Mononuclear cell (primary cell): ENCODE measurements around the gene REEP6. TPM values are rescaled to one million over a fixed set of nuclear protein-coding genes. Genes with fewer than 3 reads are reported as not detected.
"Not testable (repeated sequence)": the region's sequence is repeated elsewhere in the genome, so short reads cannot be mapped to it uniquely, and the experiment has no call there.

Experiments used
- H3K27me3 ChIP-seq: 2 replicates; pipeline ENCODE4 v1.6.0; 2011; ENCODE audit warnings: low read length, control low read depth; ENCODE audit not compliant: insufficient read depth
- H3K4me1 ChIP-seq: 2 replicates; pipeline ENCODE4 v1.5.1; 2011; ENCODE audit warnings: mild to moderate bottlenecking, low read length, control low read depth; ENCODE audit not compliant: insufficient read depth
- H3K4me3 ChIP-seq: 2 replicates; pipeline ENCODE4 v1.5.1; 2011; ENCODE audit warnings: mild to moderate bottlenecking, low read length, moderate library complexity
- H3K9me3 ChIP-seq: 2 replicates; pipeline ENCODE4 v1.5.1; 2011; ENCODE audit warnings: low read depth, mild to moderate bottlenecking, control low read depth, low read length
- total RNA-seq: library from RNA; depleted of rRNA; stranded (reverse); fragments of >200 nt; gene quantifications from one replicate; pipeline ENCODE4 v1.2.3, GENCODE V29; 2012

REEP6 gene
- total RNA-seq, 1 donor = 2.1 TPM

- peaks cover 6% of the 10 kb centered on the region for H3K4me1 ChIP-seq
- H3K27me3 ChIP-seq = peaks cover 7% of the 10 kb centered on the region
- H3K9me3 ChIP-seq = no peaks in the 10 kb centered on the region
- no peak overlapping the region for H3K4me3 ChIP-seq
These were observed 23.3 kb downstream of the REEP6 start for GRCh38 chr19:1514295-1514661.

GRCh38 chr19:1514986-1515721 is 24.2 kb downstream of the REEP6 start:
- H3K4me1 ChIP-seq = peaks cover 6% of the 10 kb centered on the region
- no peaks in the 10 kb centered on the region for H3K9me3 ChIP-seq
- H3K4me3 ChIP-seq = no peak overlapping the region
- H3K27me3 ChIP-seq = peaks cover 3% of the 10 kb centered on the region

GRCh38 chr19:1516395-1516753 is 25.4 kb downstream of the REEP6 start:
- Histone ChIP-seq H3K9me3 (no peaks in the 10 kb centered on the region), H3K4me3 (no peak overlapping the region), H3K27me3 (peaks cover 3% of the 10 kb centered on the region), H3K4me1 (peaks cover 6% of the 10 kb centered on the region)

DNA sequence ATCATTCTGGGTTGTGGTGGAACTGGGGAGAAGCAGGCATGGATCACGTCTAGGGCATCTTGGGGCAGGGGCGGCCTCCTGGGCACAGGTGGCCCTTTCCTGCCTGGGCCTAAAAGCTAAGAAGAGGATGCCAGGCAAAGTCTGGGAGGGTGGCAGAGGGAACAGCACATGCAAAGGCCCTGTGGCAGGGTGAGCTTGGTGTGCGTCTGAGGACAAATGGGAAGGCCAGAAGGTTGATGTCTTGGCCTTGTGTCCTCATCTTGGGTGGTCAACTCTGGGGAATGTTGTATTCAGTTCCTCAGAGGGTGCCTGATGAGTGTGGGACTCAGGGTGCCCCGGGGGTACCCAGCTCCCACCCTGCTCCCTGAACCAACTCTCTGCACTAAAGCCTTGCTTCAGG is 27.5 kb downstream of the REEP6 start:
- H3K4me1 ChIP-seq = peaks cover 2% of the 10 kb centered on the region
- no peaks in the 10 kb centered on the region for H3K9me3 ChIP-seq
- H3K4me3 ChIP-seq = no peak overlapping the region
- H3K27me3 ChIP-seq = peaks cover 11% of the 10 kb centered on the region

DNA sequence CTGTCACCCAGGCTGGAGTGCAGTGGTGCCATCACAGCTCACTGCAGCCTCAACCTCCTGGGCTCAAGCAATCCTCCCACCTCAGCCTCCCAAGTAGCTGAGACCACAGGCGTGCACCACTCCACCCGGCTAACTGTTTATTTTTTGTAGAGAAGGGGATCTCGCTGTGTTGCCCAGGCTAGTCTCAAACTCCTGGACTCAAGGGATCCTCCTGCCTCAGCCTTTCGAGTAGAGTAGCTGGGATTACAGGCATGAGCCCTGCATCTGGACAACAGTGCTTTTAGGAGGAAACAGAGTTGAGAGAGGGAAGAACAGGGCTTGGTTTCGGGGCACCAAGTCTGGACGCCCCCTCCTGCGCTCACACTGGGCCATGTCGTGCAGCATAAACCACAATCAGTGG is 28.8 kb downstream of the REEP6 start:
- H3K9me3 ChIP-seq, H3K4me3 ChIP-seq, H3K4me1 ChIP-seq: not testable (repeated sequence)
- peaks cover 17% of the 10 kb centered on the region for H3K27me3 ChIP-seq

DNA sequence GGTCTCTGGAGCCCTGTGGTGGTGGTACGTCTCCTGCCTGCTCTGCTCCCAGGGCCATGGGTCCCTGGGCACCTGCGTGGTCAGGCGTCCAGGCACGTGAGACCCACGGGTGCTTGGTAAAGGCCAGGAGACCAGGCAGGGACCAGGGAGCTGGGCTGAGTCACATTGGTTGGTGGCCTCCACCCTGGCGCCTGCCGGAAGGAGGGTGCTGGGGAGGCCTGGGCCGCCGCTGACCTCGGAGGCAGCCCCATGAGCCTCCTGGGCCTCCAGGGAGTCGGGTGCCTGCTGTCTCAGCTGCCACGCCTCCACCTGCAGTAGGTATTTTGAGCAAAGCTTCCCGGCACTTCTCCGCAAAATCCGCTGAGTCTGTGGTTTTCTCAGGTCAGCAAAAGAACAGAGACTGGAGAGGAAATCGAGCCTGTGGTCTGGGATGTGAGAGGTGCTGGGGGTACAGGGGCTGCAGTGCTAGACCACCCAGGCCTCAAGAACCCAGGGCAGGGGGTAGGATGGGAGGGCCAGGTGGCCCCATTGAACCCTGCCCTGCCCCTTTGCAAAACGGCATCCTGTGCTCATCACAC is 29.3 kb downstream of the REEP6 start:
- Histone ChIP-seq H3K27me3 (peaks cover 19% of the 10 kb centered on the region), H3K4me3 (no peak overlapping the region), H3K9me3 (no peaks in the 10 kb centered on the region), H3K4me1 (no peaks in the 10 kb centered on the region)

DNA sequence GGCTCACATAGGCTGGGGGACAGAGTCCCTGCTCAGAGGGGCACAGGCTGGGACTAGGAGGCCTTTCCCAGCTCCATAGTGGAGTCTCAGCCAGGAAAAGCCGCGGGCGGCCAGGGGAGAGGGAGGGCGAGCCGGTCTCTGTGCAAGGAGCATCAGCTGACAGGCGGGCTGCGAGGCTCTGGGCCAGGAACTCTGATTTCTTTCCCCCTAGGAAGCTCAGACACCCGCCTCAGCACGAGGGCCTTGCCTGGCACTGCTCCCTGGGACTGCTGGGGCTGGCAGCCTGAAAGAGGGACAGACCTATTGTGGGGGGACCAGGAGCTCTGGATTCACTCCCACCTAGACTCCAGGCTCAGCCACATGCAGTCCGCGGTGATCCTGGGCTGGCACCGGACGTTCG is 30.7 kb downstream of the REEP6 start:
- no peak overlapping the region for H3K4me3 ChIP-seq
- H3K27me3 ChIP-seq = peaks cover 19% of the 10 kb centered on the region
- no peaks in the 10 kb centered on the region for H3K9me3 ChIP-seq
- no peaks in the 10 kb centered on the region for H3K4me1 ChIP-seq

DNA sequence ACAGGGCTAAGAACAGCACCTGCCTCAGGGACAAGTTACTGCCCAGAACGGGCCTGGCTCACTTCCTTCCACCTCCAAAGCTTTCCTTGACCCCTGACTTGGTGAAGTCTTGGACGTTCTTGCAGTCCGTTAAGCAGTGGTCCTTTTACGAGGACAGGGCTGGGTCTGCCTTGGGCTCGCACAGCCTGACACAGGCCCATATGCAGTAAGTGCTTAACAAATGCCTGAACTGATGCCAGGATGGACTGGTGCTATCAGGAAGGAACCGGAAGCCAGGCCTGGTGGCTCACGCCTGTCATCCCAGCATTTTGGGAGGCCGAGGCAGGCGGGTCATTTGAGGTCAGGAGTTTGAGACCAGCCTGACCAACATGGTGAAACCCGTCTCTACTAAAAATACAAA is 31.1 kb downstream of the REEP6 start:
- Histone ChIP-seq H3K9me3 (no peaks in the 10 kb centered on the region), H3K4me3 (no peak overlapping the region), H3K4me1 (no peaks in the 10 kb centered on the region), H3K27me3 (peaks cover 19% of the 10 kb centered on the region)

- Histone ChIP-seq H3K4me3 (no peak overlapping the region), H3K9me3 (no peaks in the 10 kb centered on the region), H3K4me1 (no peaks in the 10 kb centered on the region), H3K27me3 (peaks cover 19% of the 10 kb centered on the region)
These were observed 31.9 kb downstream of the REEP6 start for GRCh38 chr19:1522838-1523237.

GRCh38 chr19:1523412-1524286 is 32.7 kb downstream of the REEP6 start, which contains the start of gene PLK5:
PLK5 (plus strand) TSS chr19:1524077; CDS start chr19:1526997, 2,920 bp downstream.
- no peaks in the 10 kb centered on the region for H3K9me3 ChIP-seq
- H3K4me3 ChIP-seq = no peak within 1 kb of the TSS
- peaks cover 19% of the 10 kb centered on the region for H3K27me3 ChIP-seq
- no peaks in the 10 kb centered on the region for H3K4me1 ChIP-seq

- H3K4me3 ChIP-seq = no peak overlapping the region
- H3K27me3 ChIP-seq = peaks cover 19% of the 10 kb centered on the region
- H3K9me3 ChIP-seq = no peaks in the 10 kb centered on the region
- H3K4me1 ChIP-seq = no peaks in the 10 kb centered on the region
These were observed 33.4 kb downstream of the REEP6 start for GRCh38 chr19:1524287-1524971.

- no peaks in the 10 kb centered on the region for H3K9me3 ChIP-seq
- peaks cover 19% of the 10 kb centered on the region for H3K27me3 ChIP-seq
- H3K4me1 ChIP-seq = no peaks in the 10 kb centered on the region
- no peak overlapping the region for H3K4me3 ChIP-seq
These were observed 34.0 kb downstream of the REEP6 start for GRCh38 chr19:1524972-1525325.

DNA sequence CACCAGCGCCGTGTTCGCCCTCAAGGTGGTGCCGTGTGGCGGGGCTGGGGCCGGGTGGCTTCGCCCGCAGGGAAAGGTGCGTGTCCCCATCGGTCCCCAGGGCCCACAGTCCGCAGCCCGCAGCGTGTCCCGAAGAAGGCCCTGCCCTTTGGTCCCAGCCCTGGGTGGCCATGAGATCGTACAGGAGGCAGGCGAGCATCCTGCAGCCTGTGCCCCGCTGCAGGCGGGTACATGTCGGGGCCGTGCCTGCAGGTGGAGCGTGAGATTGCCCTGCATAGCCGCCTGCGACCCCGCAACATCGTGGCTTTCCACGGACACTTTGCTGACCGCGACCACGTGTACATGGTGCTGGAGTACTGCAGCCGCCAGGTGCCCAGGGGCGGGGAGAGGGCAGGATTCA is 34.4 kb downstream of the REEP6 start:
- Histone ChIP-seq H3K4me1 (no peaks in the 10 kb centered on the region), H3K4me3 (no peak overlapping the region), H3K9me3 (no peaks in the 10 kb centered on the region), H3K27me3 (peaks cover 19% of the 10 kb centered on the region)

GRCh38 chr19:1526066-1526778 is 35.2 kb downstream of the REEP6 start:
- Histone ChIP-seq H3K27me3 (peaks cover 19% of the 10 kb centered on the region), H3K4me3 (no peak overlapping the region), H3K4me1 (no peaks in the 10 kb centered on the region), H3K9me3 (no peaks in the 10 kb centered on the region)
